NCI-H748 (cell line): ENCODE data around the gene BCAR1.
"Not testable (repeated sequence)": the region's sequence is repeated elsewhere in the genome, so short reads cannot be mapped to it uniquely, and the experiment has no call there.

Experiments
- DNase-seq: peaks from one replicate; lab custom pipeline; 2025; ENCODE audit not compliant: unreplicated experiment; lab: John Stamatoyannopoulos, UW

BCAR1 gene

DNA sequence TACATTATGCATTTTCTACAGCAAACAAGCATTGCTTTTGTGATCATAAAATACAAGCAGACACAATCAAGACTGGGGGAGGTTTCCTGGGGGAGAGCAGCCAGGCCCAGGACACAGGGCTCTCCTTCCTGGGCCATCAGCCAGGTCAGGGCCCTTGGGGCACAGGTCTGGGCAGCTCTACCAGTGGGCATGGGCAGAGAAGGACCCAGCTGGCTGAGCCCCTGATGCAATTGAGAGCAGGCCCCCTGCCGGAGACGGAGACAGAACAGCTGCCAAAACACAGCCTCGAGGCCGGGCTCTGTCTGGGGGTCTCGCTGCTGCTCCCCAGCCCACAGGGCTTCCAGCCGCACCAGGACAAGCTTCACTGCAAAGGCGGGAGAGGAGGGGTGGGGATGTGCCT, 10.8 kb downstream of the BCAR1 start:
- not testable (repeated sequence) for DNase-seq

DNA sequence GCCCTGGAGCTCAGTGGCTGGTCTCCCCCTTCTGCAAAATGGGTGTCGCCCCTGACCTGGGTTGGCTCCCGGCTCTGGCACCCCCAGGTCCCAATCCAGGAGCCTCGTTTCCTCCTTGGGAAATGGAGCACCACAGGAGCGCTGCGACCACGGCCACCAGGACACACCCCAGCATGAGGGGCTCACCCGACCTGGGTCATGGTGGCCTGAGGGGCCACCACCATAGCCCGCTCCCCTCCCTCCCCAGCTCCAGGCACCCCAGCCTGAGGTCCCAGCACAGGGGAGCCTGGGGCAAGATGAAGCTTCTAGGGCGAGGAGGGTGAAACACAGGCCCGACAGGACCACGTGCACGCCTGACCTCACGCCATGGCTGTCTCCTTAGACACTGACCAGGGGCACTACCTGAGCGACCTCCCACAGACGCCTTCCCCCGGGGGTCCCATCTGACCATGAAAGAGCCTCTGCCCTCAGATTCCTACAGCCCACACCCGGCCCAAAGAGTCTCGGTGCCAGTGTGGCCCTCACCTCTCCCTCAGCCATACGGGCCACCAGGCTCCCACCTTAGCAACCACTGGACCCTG, 11.8 kb downstream of the BCAR1 start:
- no peak for DNase-seq

DNA sequence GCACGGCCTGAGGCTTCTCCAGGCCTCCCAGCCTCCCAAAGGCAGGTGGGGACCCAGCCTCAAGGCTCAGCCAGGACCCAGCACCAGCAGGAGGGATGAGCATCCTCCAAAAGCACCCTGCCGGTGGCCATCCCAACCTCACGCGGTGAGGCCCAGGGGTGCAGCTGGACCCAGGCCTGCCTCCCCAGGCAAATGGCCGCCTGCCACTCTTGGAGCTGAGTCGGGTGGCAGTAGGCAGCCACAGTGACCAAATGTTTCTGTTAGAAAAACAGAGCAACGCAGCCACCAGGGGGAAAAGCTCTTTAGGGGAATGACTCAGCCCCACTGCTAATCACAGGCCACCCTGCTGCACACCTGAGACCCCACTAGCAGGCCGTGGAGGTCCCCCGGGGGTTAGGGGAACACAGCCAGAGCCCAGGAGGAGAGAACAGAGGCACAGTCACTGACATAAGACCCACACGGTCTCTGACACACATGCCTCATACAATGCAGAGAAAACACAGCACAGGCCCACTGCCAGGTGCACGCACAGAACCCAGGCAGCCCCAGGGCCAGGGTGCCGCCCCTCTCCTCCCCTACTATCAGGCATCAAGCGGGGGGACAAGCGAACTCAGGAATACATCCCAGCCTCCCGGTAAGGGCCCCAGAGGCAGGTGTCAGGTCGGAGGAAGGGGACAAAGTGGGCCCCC, 12.4 kb downstream of the BCAR1 start:
- DNase-seq, result no peak

DNA sequence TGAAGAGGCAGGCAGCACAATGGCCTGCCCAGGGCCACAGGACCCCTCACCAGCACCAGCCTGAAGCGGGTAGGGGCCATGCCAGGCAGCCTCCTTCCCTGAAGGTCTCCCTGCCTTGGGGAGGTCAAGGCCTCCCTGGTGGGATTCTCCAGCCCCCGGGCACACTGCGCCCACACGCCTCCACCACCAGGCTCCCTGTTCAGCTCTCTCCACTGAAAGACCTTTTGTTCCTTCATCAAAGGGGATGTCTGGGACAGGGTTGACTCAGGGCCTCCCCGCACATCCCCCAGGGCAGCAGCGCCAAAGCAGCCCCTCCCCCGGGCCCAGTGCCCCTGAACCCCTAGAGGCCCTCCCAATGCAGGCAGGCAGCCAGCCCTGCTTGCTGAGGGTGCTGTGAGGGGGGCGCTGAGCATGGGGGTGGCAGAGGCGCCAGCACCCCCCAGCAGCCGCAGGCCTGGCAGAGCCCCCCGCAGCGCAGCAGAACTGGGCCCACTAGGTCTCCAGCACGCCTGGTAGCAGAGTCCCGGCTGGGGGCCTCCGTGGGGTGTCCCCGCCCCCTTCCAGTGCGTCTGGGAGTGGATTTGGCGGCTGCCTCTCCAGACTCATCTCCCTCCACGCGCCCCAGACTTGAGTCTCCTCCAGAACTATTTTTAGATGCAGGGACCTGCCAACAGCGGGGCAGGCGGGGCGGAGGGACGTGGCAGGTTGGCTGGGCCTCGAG, 13.1 kb downstream of the BCAR1 start:
- no peak for DNase-seq

DNA sequence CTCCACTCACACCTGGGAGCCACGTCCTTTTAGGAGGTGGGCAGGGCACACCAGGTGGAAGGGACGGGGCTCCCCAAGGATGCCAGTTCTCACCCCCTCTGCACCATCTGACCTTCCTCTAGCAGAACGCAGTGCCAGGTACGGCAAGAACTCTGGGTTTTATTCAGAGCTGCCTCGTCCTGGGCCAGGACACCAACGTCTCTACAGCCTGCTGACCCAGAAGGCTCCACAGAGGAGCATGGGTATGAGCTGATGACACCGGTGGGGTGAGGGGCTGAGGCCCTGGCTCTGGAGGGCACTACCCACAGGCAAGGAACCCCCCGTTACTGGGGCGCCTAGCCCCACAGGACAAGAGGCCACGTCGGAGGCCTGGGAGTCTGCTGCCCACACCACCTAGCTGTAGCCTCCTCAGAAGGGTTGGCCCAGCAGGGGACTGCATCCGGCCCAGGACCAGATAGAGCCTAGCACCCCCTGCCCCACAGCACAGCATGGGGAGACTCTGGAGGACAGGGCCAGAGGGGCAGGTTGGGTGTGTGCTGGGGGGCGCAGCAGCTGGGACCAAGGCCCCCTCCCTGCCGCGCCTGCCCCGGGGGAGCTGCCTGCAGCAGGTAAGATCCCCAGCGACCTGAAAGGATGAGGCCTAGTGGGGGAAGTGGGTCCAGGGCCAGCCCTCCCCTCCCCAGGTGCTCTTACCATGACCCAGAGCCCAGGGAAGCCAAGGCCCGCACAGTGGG, 13.9 kb downstream of the BCAR1 start:
- DNase-seq, result no peak

DNA sequence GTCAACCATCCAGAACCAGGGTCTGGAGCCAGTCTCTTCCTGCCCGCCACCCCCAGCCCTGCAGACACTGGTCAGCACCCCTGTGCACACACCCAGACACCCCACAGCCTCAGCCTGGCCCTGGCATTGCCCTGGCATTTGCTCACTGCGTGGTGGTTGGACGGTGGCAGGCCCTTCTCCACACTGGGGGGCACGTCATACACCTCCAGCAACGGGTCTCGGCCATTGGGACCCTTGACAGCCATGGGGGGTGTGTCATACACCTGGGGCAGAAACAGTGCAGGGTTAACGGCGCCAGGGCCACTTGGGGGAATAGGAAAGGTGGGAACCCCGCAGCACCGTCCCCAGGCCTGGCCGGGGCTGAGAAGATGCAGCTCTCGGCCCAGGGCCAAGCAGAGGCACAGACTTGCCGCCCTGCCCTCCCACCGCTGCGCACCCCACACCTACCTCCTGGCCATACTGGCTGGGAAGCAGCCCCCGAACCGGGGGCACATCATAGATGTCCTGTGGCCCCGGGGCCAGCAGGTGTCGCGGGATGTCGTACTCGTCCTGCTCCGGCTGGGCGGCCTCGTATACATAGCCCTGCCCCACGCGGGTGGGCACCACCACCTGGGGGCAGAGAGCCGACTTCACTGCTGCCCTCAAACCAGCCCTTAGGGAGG, 14.6 kb downstream of the BCAR1 start:
- DNase-seq, result no peak

DNA sequence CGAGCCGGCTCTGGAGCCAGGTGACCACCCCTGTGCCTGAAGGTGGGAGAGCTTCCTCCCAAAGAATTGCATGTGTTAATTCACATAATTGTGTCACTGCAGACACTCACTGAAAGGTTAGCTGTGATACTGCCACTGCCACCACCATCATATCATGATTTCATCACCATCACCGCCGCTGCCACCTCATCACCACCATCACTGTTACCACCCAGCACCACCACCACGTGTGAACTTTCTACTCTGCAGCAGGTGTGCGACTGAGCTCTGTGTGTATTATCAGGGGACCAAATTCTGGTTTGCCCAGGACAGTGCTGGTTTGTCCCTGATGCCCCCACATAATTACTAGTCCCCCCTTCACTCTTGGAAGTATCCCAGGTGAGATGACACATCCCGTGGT, 15.2 kb downstream of the BCAR1 start:
- DNase-seq, result no peak

DNA sequence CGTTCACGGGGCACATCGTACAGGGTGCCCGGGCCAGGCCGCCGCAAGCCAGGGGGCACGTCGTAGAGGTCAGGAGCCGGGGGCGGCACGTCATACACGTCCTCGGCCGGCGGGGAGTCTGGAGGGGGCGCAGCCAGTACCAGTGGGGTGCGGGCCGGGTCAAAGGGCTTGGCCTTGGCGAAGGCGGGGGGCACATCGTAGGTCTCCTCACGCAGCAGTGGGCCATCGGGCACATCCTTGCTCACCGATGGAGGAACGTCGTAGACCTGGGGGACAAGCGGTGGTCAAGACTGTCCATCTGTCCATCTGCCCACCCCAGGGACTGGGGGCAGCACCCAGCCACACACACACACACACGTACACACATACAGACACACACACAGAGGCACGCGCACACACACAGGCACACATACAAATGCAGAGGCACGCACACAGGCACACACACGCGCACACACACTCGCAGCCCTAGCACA, 15.7 kb downstream of the BCAR1 start:
- no peak for DNase-seq

DNA sequence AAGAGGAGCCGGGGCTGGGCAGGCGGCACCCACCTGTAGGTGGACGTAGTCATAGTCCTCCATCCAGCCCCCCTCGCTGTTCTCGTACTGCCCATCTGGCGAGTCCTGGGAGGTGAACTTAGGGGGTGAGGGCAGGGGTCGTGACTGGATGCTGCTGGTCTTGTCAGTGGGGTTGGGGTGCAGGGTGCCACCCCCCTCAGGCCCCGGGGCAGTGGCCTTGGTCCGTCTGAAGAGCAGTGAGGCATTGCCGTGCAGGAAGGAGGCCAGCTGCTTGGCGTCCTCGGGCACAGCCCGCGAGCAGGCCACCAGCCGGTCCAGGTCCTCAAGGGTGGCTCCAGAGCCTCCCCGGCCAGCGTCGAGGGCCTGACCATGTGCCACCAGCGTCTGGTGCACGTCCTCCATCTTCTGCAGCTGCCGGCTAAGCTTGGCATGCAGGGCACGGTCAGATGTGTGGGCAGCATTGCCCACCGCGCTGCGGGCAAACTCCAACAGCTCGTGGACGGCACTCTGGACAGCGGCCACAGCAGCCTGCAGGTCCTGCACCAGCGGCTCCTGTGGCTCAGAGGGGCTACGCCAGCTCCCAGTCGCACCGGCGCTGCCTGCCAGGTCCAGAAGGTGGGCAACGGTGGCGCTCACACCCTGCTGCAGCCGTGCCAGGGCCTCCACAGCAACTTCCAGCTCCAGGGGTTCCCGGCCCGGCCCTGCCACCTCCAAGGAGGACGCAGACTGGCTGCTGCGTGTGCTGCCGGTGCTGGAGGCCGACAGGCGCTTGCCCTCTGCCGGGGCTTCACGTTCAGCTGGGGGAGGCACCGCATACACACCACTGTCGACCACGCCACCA, 16.3 kb downstream of the BCAR1 start:
- no peak for DNase-seq

DNA sequence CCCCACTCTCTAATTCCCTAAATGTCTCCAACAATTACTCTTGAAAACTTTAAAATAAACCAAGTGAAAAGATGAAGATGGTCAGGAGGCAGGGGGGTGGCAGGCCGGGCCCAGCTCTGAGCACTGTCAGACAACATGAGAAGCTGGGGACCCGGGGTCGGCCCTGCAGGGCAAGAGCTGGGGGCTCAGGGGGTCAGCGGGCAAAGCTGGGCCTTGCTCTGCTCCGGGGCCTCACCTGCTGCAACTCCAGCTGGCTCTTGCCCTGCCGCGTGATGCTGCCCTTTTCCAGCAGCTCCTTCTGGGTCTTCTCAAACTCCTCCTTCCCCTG, 17.8 kb downstream of the BCAR1 start:
- DNase-seq, result no peak

DNA sequence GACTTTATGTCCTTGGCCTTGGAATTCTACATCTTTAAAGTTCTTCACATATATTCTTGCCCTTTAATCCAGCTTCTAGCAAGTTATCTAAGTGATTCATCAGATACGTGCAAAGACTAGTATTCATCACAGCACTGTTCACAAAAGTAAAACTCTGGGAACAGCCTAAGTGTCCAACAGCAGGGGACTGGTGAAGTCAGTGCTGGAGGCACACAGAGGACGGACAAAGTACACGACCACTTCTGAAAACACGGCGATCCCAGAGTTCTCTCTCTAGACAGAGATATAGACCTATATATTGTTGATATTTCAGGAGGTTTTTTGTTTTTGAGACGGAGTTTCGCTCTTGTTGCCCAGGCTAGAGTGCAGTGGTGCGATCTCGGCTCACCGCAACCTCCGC, 19.9 kb downstream of the BCAR1 start:
- DNase-seq, result no peak

DNA sequence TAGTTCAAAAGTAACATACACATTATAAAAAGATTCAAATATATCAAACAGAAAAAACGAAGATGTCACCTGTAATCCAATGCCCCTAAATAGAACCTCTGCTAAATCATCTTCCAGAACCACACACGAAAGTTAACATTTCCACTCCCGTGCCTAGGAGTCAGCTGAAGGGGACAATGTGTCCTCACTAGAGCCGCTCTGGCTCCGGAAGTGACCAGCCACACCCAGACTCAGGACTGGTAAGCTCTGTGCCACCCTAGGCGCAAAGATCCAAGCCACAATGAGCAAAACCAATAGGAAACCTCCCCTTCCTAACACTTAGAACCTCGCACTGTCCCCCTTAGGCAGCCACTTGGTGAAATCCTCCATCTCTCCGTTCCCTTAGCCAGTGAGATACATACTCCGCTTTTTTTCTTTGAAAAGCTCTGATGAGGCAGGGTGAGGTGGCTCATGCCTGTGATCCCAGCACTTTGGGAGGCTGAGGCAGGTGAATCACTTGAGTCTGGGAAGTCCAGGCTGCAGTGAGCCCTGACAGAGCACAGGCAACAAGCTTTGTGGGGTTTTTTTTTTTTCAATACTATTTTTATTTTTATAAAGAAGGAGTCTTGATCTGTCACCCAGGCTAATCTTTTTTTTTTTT, 20.8 kb downstream of the BCAR1 start:
- no peak for DNase-seq

DNA sequence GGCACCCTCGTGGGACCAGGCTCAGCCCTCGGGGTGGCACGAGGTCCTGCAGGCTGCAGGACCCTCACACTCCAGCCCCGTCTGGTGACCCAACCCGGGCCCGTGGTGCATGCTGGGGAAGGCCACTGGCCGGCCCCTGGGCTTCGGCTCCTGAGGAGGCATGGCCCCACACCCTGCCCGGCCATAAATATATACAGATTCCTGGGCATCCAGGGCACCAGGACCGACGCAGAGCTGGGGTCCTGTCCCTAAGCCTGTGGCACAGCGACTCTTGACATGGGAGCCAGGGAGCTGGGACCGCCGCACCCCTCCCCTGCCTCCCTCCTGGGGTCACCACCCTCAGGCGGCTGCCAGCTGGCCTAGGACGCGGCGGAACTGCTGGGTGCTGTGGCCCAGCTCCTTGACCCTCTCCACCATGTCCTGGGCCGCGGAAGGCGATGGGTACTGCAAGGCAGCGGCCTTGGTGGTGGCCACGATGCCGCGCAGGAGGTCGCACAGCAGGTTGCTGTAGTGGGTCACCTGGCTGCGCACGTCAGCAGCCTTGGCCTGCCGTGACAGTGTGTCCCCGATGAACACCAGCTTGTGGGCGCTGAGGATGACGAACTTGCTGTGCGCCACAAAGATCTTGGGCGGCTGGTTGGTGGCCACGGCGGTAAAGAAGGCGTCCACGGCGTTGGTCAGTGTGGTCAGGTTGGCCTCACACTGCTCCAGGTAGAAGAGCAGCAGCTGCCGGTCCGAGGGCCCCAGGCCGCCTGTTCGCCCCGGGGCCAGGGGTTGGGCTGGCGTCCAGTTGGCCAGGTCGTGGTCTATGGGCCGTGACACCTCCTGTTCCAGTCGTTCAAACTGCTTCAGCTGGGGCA, 22.0 kb downstream of the BCAR1 start:
- no peak for DNase-seq

DNA sequence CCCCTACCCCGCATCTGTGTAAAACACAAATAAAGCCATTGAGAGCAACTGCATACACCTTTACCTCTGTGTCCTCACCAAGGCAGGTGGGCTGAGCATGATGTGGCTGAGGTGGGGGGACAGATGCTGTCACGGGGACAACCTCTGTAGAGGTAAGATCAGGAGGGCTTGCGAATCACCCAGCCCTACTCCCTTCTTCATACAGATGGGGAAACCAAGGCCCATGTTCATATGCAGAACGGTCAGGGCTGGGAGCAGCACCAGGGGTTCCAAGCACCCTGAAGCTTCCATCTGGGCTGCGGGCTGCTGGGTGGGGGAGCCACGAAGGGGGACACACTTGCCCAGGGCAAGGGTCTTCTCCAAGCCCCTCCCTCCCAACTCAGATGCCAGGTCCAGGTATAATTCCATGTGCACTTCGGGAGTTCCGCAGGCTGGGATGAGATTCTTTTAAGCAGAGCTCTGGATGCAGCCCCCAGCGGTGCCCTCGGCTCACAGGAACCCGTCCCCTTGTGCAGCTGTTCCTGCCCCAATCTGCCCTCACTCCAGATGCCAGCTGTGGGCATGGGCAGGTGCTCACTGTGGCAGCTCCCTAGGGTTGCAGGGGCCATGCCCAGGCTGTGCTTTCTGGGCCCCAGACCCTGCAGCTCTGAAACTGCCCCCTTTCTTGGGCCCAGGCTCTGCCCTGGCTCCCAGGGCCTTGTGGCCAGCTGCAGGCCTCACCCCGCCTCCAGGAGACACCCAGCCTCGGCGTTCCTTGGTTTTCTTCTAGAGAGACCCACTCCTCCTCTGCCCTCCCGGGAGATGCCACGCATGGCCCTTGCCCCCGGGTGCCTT, 23.1 kb downstream of the BCAR1 start:
- DNase-seq, result no peak

DNA sequence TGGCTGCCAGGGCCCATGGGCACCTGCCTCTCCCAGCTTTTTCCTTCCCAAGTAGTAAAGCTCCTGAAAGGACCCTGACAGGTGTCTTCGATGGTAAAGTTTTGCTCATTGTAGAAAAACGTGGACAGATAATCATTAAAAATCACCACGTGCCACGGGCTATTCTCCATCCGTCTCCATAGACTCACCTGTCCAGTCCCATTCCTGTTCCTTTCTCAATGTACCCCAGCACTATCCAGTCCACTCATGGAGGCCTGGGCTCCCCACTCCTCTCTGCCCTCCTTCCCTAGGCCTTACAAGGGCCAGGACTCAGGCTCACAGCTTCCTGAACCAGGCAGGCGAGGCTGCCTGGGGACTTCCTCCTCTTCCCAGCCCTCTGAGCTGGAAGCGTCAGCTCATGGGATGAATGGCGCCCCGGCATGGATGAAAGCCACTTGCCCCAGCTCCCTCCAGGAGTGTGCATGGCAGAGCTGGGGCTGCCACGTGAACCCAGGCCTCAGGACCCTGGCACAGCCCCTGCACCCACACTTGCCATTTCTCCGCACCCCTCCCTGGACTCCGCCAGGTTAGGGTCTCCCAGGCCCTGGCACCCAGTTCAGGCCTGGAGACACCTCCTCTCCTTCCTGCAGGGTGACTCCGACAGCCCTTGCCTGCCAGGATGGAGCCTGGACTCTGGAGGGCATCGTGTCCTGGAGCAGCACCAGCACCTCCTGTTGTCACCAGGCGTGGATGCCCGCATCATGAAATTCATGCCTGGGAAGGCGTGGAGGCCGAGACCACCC, 23.9 kb downstream of the BCAR1 start:
- DNase-seq, result no peak

DNA sequence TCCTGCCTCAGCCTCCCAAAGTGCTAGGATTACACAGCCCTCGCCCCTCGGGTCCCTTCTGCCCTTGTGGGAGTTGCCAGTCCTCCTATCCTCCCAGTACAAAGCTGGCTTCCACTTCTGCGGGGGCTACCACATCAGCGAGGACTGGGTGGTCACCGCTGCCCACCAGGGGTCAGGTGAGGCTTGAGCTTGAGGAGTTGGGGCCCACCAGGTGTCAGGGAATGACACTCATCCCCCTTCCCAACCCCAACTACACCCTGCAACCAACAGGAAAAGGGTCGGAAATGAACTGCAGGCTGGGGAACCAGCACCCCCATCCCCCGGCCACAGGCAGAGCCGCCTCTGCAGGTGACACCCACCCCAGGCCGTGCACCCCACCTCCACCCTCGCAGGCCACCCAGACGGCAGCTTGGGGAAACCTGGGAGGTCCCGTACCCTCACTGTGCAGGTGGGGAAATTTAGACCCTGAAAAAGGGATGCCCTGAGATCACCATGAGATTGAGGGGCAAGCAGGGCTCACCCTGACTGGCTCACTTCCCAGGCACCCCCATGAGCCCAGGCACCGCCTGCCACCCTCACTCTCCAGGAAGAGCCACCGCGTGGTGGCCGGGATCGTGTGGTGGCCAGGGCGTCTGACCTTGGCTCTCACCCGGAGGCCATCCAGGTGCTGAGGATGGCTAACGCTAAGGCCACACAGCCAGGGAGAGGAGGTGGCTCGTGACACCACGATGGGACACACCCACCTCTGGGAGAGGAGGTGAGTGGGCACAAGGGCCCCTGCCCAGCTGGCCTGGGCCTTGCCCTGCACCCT, 24.7 kb downstream of the BCAR1 start:
- no peak for DNase-seq
